GM23338 (cell line): ENCODE results near the gene FBXO38. TPM values are rescaled to one million over a fixed set of nuclear protein-coding genes. Genes with fewer than 3 reads are reported as not detected.

Source experiments
- ATAC-seq: fragments of 200-7000 bp; cut with Tn5 transposase; 3 replicates; pipeline ENCODE4 v1.9.1; 2020
- DNase-seq: peaks from one replicate; pipeline ENCODE4 v3.0.0-alpha.2; 2015; ENCODE audit warnings: low spot score
- H2AFZ ChIP-seq: fragments of 200-600 bp; sonication (generic); 2 replicates; pipeline ENCODE4 v1.8.0; 2016; ENCODE audit warnings: antibody characterized with exemption, mild to moderate bottlenecking, moderate library complexity
- H3F3A ChIP-seq: fragments of 200-600 bp; sonication (generic); replicated peaks from 2 replicates; pipeline ENCODE4 v1.8.0; 2017; ENCODE audit warnings: antibody characterized with exemption, mixed run types, low read depth
- H3K27ac ChIP-seq: fragments of 200-600 bp; sonication (generic); 2 replicates; pipeline ENCODE4 v1.6.1; 2016; ENCODE audit warnings: low read depth
- H3K27me3 ChIP-seq: fragments of 200-600 bp; sonication (generic); 2 replicates; pipeline ENCODE4 v1.8.0; 2016; ENCODE audit warnings: mild to moderate bottlenecking, mixed run types, moderate library complexity; ENCODE audit not compliant: insufficient read depth
- H3K36me3 ChIP-seq: fragments of 200-600 bp; sonication (generic); 2 replicates; pipeline ENCODE4 v1.8.0; 2016; ENCODE audit warnings: mild to moderate bottlenecking; ENCODE audit not compliant: insufficient read depth
- H3K4me1 ChIP-seq: fragments of 200-600 bp; sonication (generic); 2 replicates; pipeline ENCODE4 v1.8.0; 2016; ENCODE audit warnings: mild to moderate bottlenecking, moderate library complexity; ENCODE audit not compliant: insufficient read depth
- H3K4me2 ChIP-seq: fragments of 200-600 bp; sonication (generic); 2 replicates; pipeline ENCODE4 v1.7.1; 2017; ENCODE audit warnings: mixed run types
- H3K4me3 ChIP-seq: fragments of 200-600 bp; sonication (generic); 2 replicates; pipeline ENCODE4 v1.6.1; 2016; ENCODE audit warnings: mixed run types
- H3K79me2 ChIP-seq: fragments of 200-600 bp; sonication (generic); replicated peaks from 2 replicates; pipeline ENCODE4 v1.8.0; 2017; ENCODE audit warnings: mild to moderate bottlenecking; ENCODE audit not compliant: insufficient read depth
- H3K9me2 ChIP-seq: fragments of 200-600 bp; sonication (generic); 2 replicates; pipeline ENCODE4 v1.8.0; 2017; ENCODE audit not compliant: insufficient read depth
- H4K20me1 ChIP-seq: fragments of 200-600 bp; sonication (generic); replicated peaks from 2 replicates; pipeline ENCODE4 v1.8.0; 2017; ENCODE audit warnings: mild to moderate bottlenecking; ENCODE audit not compliant: insufficient read depth
- H3K27ac Mint-ChIP-seq: 2 replicates; pipeline ENCODE4 v1.8.0; 2020; ENCODE audit warnings: inconsistent platforms, mild to moderate bottlenecking, moderate library complexity, mixed read lengths
- H3K27me3 Mint-ChIP-seq: 3 replicates; pipeline ENCODE4 v1.8.0; 2022; ENCODE audit warnings: low read depth, mild to moderate bottlenecking, moderate library complexity, mixed read lengths, inconsistent platforms; ENCODE audit not compliant: insufficient read depth, poor library complexity
- H3K36me3 Mint-ChIP-seq: 3 replicates; pipeline ENCODE4 v1.8.0; 2021; ENCODE audit warnings: low read depth, mild to moderate bottlenecking, inconsistent platforms, moderate library complexity, mixed read lengths
- H3K4me1 Mint-ChIP-seq: 3 replicates; pipeline ENCODE4 v1.8.0; 2020; ENCODE audit warnings: mild to moderate bottlenecking, inconsistent platforms, mixed read lengths
- H3K4me3 Mint-ChIP-seq: 3 replicates; pipeline ENCODE4 v1.8.0; 2021; ENCODE audit warnings: moderate library complexity, mild to moderate bottlenecking, inconsistent platforms, mixed read lengths
- H3K9me3 Mint-ChIP-seq: 3 replicates; pipeline ENCODE4 v1.8.0; 2020; ENCODE audit warnings: moderate library complexity, mild to moderate bottlenecking, inconsistent platforms, mixed read lengths
- CREB1 ChIP-seq: fragments of 250-450 bp; sonication (Bioruptor Pico); IDR thresholded peaks from 2 replicates; pipeline ENCODE4 v1.5.0; 2020; ENCODE audit warnings: low read depth, mild to moderate bottlenecking, moderate library complexity
- EZH2phosphoT487 ChIP-seq: fragments of 200-600 bp; sonication (generic); IDR thresholded peaks from one replicate; pipeline ENCODE4 v1.8.1; 2018; ENCODE audit warnings: antibody characterized with exemption; ENCODE audit not compliant: unreplicated experiment
- POLR2AphosphoS5 ChIP-seq: IDR thresholded peaks from 2 replicates; pipeline ENCODE4 v1.6.1; 2016; ENCODE audit warnings: antibody characterized with exemption, low read depth
- ZNF114 ChIP-seq: fragments of 250-450 bp; sonication (Bioruptor Pico); IDR thresholded peaks from 2 replicates; pipeline ENCODE4 v1.5.0; 2020; ENCODE audit warnings: mild to moderate bottlenecking, moderate library complexity
- polyA plus RNA-seq: library from polyadenylated mRNA; unstranded; fragments of >200 nt; fragmentation: Nextera tagmentation; extraction: Ambion mirVana; gene quantifications from 2 replicates; pipeline ENCODE4 v1.2.1, GENCODE V29; 2016
- total RNA-seq: library from RNA; depleted of rRNA; stranded (reverse); fragments of >200 nt; shearing (Covaris generic); gene quantifications from 2 replicates; pipeline ENCODE4 v1.2.3, GENCODE V29; 2014
- TF ChIP-seq, protein P1 (sequence below): IDR thresholded peaks from one replicate; pipeline ENCODE4 v1.6.1; 2018; ENCODE audit warnings: antibody characterized with exemption; ENCODE audit not compliant: unreplicated experiment
- TF ChIP-seq, protein P2 (sequence below): fragments of 250-450 bp; sonication (Bioruptor Pico); IDR thresholded peaks from 2 replicates; pipeline ENCODE4 v1.5.0; 2020; ENCODE audit warnings: mild to moderate bottlenecking, moderate library complexity
- TF ChIP-seq, protein P3 (sequence below), 2 experiments: fragments of 200-600 bp in 1 of 2; sonication (generic) in 1 of 2; conservative IDR thresholded peaks; 2 replicates each; pipeline versions ENCODE4 v1.5.1 to v1.6.1; 2016 to 2017; ENCODE audit warnings: antibody characterized with exemption in 2 of 2, low read depth in 2 of 2, mild to moderate bottlenecking in 2 of 2, moderate library complexity in 1 of 2
- TF ChIP-seq, protein P4 (sequence below): IDR thresholded peaks from 2 replicates; pipeline ENCODE4 v1.6.1; 2016; ENCODE audit warnings: antibody characterized with exemption

FBXO38 gene
- total and polyA plus RNA-seq, 2 experiments from 2014 or later = 13.3 to 45.6 TPM

DNA sequence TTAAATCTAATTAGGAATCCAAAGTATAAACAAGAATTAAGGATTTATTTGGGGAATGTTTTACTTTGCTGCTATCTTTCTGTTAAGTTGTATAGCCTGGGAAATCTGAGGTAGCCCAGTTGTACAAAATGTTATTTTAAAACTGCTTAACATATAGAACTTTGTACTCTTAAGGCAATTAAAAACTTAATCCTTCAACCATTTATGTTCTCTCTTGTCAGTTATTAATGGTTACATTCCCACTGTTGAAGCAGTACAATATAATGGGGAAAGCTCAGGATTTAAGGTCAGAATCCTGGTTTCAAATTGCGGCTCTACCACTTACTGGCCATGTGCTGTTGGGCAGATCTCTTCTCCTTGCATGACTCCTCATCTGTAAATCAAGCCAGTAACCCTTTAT lies 32.7 kb downstream of the FBXO38 start (continued):
- TF ChIP-seq, protein P1, sequence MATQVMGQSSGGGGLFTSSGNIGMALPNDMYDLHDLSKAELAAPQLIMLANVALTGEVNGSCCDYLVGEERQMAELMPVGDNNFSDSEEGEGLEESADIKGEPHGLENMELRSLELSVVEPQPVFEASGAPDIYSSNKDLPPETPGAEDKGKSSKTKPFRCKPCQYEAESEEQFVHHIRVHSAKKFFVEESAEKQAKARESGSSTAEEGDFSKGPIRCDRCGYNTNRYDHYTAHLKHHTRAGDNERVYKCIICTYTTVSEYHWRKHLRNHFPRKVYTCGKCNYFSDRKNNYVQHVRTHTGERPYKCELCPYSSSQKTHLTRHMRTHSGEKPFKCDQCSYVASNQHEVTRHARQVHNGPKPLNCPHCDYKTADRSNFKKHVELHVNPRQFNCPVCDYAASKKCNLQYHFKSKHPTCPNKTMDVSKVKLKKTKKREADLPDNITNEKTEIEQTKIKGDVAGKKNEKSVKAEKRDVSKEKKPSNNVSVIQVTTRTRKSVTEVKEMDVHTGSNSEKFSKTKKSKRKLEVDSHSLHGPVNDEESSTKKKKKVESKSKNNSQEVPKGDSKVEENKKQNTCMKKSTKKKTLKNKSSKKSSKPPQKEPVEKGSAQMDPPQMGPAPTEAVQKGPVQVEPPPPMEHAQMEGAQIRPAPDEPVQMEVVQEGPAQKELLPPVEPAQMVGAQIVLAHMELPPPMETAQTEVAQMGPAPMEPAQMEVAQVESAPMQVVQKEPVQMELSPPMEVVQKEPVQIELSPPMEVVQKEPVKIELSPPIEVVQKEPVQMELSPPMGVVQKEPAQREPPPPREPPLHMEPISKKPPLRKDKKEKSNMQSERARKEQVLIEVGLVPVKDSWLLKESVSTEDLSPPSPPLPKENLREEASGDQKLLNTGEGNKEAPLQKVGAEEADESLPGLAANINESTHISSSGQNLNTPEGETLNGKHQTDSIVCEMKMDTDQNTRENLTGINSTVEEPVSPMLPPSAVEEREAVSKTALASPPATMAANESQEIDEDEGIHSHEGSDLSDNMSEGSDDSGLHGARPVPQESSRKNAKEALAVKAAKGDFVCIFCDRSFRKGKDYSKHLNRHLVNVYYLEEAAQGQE = no peak

DNA sequence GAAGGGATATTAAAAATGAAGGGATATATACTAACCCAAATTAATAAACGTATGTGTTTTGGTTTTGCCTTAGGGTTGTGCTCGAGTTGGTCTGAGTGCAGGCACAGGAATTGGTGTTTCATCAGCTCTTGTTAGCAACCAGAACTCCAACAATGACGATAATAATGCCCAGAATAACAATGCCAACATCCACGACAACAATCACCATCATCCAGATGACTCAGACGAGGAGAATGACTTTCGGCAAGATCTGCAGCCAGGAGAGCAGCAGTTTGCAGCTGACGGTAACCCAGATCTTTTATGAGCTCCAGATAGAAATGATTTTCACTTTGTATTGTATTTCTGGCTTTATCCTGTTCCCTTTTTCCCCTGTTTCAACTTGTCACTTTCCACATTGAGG lies 33.2 kb downstream of the FBXO38 start:
- Mint-ChIP-seq H3K4me1 (no peaks in the 10 kb centered on the region), H3K4me3 (no peak overlapping the region), H3K9me3 (no peaks in the 10 kb centered on the region), H3K27me3 (no peaks in the 10 kb centered on the region), H3K36me3 (peaks cover 46% of the 10 kb centered on the region), H3K27ac (no peak overlapping the region; the same call in 1 of the 2 replicates)
- Histone ChIP-seq H4K20me1 (0 out of 2 replicates have a peak, but pooled peaks cover under 1% of the 10 kb centered on the region), H3K27ac (no peak overlapping the region), H3K4me2 (no peak overlapping the region), H2AFZ (no peak overlapping the region), H3K4me1 (no peaks in the 10 kb centered on the region), H3F3A (no peaks in the 10 kb centered on the region), H3K9me2 (no peaks in the 10 kb centered on the region), H3K79me2 (no peaks in the 10 kb centered on the region), H3K4me3 (no peak overlapping the region), H3K36me3 (peaks cover 37% of the 10 kb centered on the region), H3K27me3 (no peaks in the 10 kb centered on the region)
- DNase-seq (no peak), ATAC-seq (no peak)
- TF ChIP-seq, protein P1 = no peak
- TF ChIP-seq, protein P2, sequence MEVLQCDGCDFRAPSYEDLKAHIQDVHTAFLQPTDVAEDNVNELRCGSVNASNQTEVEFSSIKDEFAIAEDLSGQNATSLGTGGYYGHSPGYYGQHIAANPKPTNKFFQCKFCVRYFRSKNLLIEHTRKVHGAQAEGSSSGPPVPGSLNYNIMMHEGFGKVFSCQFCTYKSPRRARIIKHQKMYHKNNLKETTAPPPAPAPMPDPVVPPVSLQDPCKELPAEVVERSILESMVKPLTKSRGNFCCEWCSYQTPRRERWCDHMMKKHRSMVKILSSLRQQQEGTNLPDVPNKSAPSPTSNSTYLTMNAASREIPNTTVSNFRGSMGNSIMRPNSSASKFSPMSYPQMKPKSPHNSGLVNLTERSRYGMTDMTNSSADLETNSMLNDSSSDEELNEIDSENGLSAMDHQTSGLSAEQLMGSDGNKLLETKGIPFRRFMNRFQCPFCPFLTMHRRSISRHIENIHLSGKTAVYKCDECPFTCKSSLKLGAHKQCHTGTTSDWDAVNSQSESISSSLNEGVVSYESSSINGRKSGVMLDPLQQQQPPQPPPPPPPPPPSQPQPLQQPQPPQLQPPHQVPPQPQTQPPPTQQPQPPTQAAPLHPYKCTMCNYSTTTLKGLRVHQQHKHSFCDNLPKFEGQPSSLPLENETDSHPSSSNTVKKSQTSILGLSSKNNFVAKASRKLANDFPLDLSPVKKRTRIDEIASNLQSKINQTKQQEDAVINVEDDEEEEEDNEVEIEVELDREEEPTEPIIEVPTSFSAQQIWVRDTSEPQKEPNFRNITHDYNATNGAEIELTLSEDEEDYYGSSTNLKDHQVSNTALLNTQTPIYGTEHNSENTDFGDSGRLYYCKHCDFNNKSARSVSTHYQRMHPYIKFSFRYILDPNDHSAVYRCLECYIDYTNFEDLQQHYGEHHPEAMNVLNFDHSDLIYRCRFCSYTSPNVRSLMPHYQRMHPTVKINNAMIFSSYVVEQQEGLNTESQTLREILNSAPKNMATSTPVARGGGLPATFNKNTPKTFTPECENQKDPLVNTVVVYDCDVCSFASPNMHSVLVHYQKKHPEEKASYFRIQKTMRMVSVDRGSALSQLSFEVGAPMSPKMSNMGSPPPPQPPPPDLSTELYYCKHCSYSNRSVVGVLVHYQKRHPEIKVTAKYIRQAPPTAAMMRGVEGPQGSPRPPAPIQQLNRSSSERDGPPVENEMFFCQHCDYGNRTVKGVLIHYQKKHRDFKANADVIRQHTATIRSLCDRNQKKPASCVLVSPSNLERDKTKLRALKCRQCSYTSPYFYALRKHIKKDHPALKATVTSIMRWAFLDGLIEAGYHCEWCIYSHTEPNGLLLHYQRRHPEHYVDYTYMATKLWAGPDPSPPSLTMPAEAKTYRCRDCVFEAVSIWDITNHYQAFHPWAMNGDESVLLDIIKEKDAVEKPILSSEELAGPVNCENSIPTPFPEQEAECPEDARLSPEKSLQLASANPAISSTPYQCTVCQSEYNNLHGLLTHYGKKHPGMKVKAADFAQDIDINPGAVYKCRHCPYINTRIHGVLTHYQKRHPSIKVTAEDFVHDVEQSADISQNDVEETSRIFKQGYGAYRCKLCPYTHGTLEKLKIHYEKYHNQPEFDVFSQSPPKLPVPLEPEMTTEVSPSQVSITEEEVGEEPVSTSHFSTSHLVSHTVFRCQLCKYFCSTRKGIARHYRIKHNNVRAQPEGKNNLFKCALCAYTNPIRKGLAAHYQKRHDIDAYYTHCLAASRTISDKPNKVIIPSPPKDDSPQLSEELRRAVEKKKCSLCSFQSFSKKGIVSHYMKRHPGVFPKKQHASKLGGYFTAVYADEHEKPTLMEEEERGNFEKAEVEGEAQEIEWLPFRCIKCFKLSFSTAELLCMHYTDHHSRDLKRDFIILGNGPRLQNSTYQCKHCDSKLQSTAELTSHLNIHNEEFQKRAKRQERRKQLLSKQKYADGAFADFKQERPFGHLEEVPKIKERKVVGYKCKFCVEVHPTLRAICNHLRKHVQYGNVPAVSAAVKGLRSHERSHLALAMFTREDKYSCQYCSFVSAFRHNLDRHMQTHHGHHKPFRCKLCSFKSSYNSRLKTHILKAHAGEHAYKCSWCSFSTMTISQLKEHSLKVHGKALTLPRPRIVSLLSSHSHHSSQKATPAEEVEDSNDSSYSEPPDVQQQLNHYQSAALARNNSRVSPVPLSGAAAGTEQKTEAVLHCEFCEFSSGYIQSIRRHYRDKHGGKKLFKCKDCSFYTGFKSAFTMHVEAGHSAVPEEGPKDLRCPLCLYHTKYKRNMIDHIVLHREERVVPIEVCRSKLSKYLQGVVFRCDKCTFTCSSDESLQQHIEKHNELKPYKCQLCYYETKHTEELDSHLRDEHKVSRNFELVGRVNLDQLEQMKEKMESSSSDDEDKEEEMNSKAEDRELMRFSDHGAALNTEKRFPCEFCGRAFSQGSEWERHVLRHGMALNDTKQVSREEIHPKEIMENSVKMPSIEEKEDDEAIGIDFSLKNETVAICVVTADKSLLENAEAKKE (CRISPR knock-in tag) = no peak
- TF ChIP-seq, protein P3, sequence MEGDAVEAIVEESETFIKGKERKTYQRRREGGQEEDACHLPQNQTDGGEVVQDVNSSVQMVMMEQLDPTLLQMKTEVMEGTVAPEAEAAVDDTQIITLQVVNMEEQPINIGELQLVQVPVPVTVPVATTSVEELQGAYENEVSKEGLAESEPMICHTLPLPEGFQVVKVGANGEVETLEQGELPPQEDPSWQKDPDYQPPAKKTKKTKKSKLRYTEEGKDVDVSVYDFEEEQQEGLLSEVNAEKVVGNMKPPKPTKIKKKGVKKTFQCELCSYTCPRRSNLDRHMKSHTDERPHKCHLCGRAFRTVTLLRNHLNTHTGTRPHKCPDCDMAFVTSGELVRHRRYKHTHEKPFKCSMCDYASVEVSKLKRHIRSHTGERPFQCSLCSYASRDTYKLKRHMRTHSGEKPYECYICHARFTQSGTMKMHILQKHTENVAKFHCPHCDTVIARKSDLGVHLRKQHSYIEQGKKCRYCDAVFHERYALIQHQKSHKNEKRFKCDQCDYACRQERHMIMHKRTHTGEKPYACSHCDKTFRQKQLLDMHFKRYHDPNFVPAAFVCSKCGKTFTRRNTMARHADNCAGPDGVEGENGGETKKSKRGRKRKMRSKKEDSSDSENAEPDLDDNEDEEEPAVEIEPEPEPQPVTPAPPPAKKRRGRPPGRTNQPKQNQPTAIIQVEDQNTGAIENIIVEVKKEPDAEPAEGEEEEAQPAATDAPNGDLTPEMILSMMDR (conservative IDR thresholded peaks at IDR 0.05; ENCODE audit: low read depth in 2 of 2) = no peak
- TF ChIP-seq ZNF114 (CRISPR knock-in tag) (no peak), POLR2AphosphoS5 (no peak), CREB1 (CRISPR knock-in tag) (no peak), EZH2phosphoT487 (no peak)
- TF ChIP-seq, protein P4, sequence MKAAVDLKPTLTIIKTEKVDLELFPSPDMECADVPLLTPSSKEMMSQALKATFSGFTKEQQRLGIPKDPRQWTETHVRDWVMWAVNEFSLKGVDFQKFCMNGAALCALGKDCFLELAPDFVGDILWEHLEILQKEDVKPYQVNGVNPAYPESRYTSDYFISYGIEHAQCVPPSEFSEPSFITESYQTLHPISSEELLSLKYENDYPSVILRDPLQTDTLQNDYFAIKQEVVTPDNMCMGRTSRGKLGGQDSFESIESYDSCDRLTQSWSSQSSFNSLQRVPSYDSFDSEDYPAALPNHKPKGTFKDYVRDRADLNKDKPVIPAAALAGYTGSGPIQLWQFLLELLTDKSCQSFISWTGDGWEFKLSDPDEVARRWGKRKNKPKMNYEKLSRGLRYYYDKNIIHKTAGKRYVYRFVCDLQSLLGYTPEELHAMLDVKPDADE = no peak
